ENCODE results near the gene NAA25. TPM values are rescaled to one million over a fixed set of nuclear protein-coding genes. Genes with fewer than 3 reads are reported as not detected.
A peak's percentile ranks its signal among the peaks of the same experiment; 100 is the strongest.

Gene NAA25
- total and polyA plus RNA-seq, 9 of the 15 experiments (the other 6 are each of a cell fraction or from before 2014, with no cell fraction given): 26.6 to 59.6 (median 48.9) TPM

DNA sequence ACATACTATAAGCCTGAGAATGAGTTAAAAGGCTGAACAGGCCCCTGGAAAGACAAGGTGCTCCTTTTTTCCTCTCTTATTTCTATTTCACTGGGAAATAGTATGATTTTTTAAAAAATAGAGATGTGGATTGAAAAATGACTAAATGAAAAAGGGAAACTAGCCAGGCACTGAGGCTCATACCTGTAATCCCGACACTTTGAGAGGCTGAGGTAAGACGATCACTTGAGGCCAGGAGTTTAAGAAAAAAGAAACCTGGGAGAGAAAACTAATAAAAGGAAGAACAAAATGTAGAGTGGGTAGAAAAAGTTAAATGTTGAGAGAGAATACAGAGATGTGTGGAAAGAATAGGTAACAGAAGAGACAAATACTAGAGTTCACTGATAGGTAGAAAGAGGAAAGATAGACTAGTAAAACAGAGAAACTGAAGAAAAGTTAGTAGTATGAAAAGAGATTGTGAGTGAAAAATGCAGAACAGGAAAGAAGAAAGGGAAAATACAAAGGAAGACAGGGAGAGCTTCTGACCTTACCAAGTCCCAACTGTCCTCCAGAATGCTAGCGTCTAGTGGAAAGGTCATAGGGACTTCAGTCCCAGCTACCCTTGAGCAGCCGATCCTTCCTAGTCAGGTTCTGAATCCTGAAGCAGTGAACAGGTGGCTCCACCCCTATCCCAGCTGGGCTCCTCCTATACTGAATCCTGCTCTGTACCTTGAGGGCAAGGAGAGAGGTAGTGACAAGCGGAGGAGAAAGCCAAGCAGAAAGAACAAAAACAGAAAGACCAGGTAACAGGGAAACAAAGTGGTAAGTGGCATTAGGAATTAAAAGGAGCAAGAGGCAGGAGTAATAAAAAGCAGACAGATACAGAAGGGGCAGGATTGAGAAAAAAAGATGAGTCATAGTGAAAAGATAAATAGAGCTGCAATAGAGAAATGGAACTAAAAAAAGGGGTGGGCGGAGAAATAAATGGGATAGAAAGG, 102.9 kb downstream of the NAA25 start (continued):
- TF ChIP-seq, protein P1, sequence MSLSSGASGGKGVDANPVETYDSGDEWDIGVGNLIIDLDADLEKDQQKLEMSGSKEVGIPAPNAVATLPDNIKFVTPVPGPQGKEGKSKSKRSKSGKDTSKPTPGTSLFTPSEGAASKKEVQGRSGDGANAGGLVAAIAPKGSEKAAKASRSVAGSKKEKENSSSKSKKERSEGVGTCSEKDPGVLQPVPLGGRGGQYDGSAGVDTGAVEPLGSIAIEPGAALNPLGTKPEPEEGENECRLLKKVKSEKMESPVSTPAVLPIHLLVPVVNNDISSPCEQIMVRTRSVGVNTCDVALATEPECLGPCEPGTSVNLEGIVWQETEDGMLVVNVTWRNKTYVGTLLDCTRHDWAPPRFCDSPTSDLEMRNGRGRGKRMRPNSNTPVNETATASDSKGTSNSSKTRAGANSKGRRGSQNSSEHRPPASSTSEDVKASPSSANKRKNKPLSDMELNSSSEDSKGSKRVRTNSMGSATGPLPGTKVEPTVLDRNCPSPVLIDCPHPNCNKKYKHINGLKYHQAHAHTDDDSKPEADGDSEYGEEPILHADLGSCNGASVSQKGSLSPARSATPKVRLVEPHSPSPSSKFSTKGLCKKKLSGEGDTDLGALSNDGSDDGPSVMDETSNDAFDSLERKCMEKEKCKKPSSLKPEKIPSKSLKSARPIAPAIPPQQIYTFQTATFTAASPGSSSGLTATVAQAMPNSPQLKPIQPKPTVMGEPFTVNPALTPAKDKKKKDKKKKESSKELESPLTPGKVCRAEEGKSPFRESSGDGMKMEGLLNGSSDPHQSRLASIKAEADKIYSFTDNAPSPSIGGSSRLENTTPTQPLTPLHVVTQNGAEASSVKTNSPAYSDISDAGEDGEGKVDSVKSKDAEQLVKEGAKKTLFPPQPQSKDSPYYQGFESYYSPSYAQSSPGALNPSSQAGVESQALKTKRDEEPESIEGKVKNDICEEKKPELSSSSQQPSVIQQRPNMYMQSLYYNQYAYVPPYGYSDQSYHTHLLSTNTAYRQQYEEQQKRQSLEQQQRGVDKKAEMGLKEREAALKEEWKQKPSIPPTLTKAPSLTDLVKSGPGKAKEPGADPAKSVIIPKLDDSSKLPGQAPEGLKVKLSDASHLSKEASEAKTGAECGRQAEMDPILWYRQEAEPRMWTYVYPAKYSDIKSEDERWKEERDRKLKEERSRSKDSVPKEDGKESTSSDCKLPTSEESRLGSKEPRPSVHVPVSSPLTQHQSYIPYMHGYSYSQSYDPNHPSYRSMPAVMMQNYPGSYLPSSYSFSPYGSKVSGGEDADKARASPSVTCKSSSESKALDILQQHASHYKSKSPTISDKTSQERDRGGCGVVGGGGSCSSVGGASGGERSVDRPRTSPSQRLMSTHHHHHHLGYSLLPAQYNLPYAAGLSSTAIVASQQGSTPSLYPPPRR (CRISPR knock-in tag; IDR thresholded peaks at IDR 0.05; ENCODE audit: borderline replicate concordance): no peak
- no peak for TF ChIP-seq MBD2 (IDR thresholded peaks at IDR 0.05; ENCODE audit: borderline replicate concordance, low read depth)
- TF ChIP-seq GABPB1 (CRISPR knock-in tag; IDR thresholded peaks at IDR 0.05): no peak
- TF ChIP-seq ZBTB1 (CRISPR knock-in tag; IDR thresholded peaks at IDR 0.05; ENCODE audit: borderline replicate concordance, low read depth): no peak
- no peak for TF ChIP-seq ZNF431 (CRISPR knock-in tag; IDR thresholded peaks at IDR 0.05)
- no peak for TF ChIP-seq ZNF76 (CRISPR knock-in tag; IDR thresholded peaks at IDR 0.05; ENCODE audit: borderline replicate concordance)
- no peak for TF ChIP-seq MIER1 (IDR thresholded peaks at IDR 0.05; ENCODE audit: low read depth)
- TF ChIP-seq HOXB6 (CRISPR knock-in tag; IDR thresholded peaks at IDR 0.05; ENCODE audit: borderline replicate concordance): no peak
- no peak for TF ChIP-seq NUFIP1 (IDR thresholded peaks at IDR 0.05; ENCODE audit: partially characterized antibody)
- no peak for TF ChIP-seq SETDB1 (IDR thresholded peaks at IDR 0.05; ENCODE audit: low read length)
- no peak for TF ChIP-seq CHCHD3 (CRISPR knock-in tag; IDR thresholded peaks at IDR 0.05)
- TF ChIP-seq, protein P2, sequence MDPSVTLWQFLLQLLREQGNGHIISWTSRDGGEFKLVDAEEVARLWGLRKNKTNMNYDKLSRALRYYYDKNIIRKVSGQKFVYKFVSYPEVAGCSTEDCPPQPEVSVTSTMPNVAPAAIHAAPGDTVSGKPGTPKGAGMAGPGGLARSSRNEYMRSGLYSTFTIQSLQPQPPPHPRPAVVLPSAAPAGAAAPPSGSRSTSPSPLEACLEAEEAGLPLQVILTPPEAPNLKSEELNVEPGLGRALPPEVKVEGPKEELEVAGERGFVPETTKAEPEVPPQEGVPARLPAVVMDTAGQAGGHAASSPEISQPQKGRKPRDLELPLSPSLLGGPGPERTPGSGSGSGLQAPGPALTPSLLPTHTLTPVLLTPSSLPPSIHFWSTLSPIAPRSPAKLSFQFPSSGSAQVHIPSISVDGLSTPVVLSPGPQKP (CRISPR knock-in tag; IDR thresholded peaks at IDR 0.05): no peak
- no peak for TF ChIP-seq HCFC1 (IDR thresholded peaks at IDR 0.05; ENCODE audit: low read depth, low read length)
- no peak for TF ChIP-seq COPS2 (conservative IDR thresholded peaks at IDR 0.05)
- TF ChIP-seq CTBP1 (IDR thresholded peaks at IDR 0.05; ENCODE audit: borderline replicate concordance): peak; percentile 49; the same call in 1 of the 2 replicates
- TF ChIP-seq ZFP1 (CRISPR knock-in tag; IDR thresholded peaks at IDR 0.05): no peak
- TF ChIP-seq, protein P3, sequence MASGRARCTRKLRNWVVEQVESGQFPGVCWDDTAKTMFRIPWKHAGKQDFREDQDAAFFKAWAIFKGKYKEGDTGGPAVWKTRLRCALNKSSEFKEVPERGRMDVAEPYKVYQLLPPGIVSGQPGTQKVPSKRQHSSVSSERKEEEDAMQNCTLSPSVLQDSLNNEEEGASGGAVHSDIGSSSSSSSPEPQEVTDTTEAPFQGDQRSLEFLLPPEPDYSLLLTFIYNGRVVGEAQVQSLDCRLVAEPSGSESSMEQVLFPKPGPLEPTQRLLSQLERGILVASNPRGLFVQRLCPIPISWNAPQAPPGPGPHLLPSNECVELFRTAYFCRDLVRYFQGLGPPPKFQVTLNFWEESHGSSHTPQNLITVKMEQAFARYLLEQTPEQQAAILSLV (tag; IDR thresholded peaks at IDR 0.05): no peak
- TF ChIP-seq, protein P4, sequence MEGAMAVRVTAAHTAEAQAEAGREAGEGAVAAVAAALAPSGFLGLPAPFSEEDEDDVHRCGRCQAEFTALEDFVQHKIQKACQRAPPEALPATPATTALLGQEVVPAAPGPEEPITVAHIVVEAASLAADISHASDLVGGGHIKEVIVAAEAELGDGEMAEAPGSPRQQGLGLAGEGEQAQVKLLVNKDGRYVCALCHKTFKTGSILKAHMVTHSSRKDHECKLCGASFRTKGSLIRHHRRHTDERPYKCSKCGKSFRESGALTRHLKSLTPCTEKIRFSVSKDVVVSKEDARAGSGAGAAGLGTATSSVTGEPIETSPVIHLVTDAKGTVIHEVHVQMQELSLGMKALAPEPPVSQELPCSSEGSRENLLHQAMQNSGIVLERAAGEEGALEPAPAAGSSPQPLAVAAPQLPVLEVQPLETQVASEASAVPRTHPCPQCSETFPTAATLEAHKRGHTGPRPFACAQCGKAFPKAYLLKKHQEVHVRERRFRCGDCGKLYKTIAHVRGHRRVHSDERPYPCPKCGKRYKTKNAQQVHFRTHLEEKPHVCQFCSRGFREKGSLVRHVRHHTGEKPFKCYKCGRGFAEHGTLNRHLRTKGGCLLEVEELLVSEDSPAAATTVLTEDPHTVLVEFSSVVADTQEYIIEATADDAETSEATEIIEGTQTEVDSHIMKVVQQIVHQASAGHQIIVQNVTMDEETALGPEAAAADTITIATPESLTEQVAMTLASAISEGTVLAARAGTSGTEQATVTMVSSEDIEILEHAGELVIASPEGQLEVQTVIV (CRISPR knock-in tag; IDR thresholded peaks at IDR 0.05; ENCODE audit: borderline replicate concordance): no peak
